ENCODE measurements around the gene RABGAP1L.

DNA sequence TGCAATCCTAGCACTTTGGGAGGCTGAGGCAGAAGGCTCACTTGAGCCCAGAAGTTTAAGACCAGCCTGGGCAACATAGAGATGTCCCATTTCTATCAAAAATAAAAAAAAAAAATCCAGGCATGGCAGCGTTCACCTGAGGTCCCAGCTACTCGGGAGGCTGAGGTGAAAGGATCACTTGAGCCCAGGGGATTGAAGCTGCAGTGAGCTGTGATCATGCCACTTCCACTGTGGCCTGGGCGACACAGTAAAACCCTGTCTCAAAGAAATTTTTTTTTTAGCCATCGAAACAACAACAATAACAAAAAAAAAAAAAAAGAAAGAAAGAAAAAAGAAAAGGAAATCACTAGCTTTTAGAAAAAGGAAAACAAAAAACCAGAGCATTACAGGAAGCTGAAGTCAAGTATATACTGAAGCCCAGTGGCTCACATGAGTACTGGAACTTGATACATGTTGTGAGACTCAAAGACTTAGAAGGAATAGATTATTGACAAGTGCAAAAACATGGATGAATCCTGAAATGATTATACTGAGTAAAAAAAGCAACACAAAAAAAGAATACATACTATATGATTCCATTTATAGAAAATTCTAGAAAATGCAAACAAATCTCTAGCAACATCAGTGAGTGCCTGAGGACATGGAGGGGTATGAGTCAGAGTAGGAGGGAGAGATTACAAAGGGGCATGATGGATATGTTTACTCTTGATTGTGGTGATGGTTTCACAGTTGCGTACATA lies 6.1 kb upstream of the RABGAP1L start:
- no peak for TF ChIP-seq EZH2 (IDR thresholded peaks at IDR 0.05; ENCODE audit: low read length)
- TF ChIP-seq, protein P1, sequence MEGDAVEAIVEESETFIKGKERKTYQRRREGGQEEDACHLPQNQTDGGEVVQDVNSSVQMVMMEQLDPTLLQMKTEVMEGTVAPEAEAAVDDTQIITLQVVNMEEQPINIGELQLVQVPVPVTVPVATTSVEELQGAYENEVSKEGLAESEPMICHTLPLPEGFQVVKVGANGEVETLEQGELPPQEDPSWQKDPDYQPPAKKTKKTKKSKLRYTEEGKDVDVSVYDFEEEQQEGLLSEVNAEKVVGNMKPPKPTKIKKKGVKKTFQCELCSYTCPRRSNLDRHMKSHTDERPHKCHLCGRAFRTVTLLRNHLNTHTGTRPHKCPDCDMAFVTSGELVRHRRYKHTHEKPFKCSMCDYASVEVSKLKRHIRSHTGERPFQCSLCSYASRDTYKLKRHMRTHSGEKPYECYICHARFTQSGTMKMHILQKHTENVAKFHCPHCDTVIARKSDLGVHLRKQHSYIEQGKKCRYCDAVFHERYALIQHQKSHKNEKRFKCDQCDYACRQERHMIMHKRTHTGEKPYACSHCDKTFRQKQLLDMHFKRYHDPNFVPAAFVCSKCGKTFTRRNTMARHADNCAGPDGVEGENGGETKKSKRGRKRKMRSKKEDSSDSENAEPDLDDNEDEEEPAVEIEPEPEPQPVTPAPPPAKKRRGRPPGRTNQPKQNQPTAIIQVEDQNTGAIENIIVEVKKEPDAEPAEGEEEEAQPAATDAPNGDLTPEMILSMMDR (optimal IDR thresholded peaks at IDR 0.05 in 1 of 3, IDR thresholded peaks at IDR 0.05 in 1 of 3, conservative IDR thresholded peaks at IDR 0.05 in 1 of 3; ENCODE audit: extremely low read depth in 1 of 3, insufficient read depth in 2 of 3, low read length in 3 of 3), result no peak

Data from keratinocyte (primary cell).